Activated CD4-positive, alpha-beta T cell treated with anti-CD3 and anti-CD28 coated beads for 36 hours (primary cell): Measurements from ENCODE around the gene MAPK8IP3. TPM values are rescaled to one million over a fixed set of nuclear protein-coding genes. Genes with fewer than 3 reads are reported as not detected.
"Not testable (repeated sequence)": the region's sequence is repeated elsewhere in the genome, so short reads cannot be mapped to it uniquely, and the experiment has no call there.

Experiments
- ATAC-seq: fragments of 200-7000 bp; cut with Tn5 transposase; one replicate; pipeline ENCODE4 v1.10.0; 2021; ENCODE audit warnings: mild to moderate bottlenecking, moderate library complexity
- CTCF ChIA-PET: fragments of 350-600 bp; sonication (Branson Sonifier 250); formaldehyde crosslinking; loops from one replicate; lab custom pipeline; 2021; ENCODE audit warnings: antibody characterized with exemption; lab: Charles Lee
- POLR2A ChIA-PET: fragments of 350-600 bp; sonication (Branson Sonifier 250); formaldehyde crosslinking; loops from one replicate; lab custom pipeline; 2021; ENCODE audit warnings: antibody characterized with exemption, inconsistent platforms; lab: Charles Lee
- DNase-seq: peaks from one replicate; pipeline ENCODE4 v3.0.0-alpha.2; 2020
- H3K27ac Mint-ChIP-seq: one replicate; pipeline ENCODE4 v1.8.0; 2021; ENCODE audit warnings: mixed read lengths
- H3K27me3 Mint-ChIP-seq: one replicate; pipeline ENCODE4 v1.8.0; 2021; ENCODE audit warnings: mixed read lengths
- H3K36me3 Mint-ChIP-seq: one replicate; pipeline ENCODE4 v1.8.0; 2021; ENCODE audit warnings: low read depth, mixed read lengths
- H3K4me1 Mint-ChIP-seq: one replicate; pipeline ENCODE4 v1.8.0; 2021; ENCODE audit warnings: mixed read lengths
- H3K4me3 Mint-ChIP-seq: one replicate; pipeline ENCODE4 v1.8.0; 2021; ENCODE audit warnings: mild to moderate bottlenecking, moderate library complexity, mixed read lengths
- H3K9me3 Mint-ChIP-seq: one replicate; pipeline ENCODE4 v1.8.0; 2021; ENCODE audit warnings: low read depth, mixed read lengths
- intact Hi-C, 2 experiments: fragments of 100-400 bp; cut with DNase I in 1 of 2; cut with micrococcal nuclease in 1 of 2; formaldehyde crosslinking; loops; one replicate each; pipeline versions ENCODE4 v1.14.2 to v1.15.1; 2022 to 2024; cut with DNase I, micrococcal nuclease
- total RNA-seq, 2 experiments: library from RNA; stranded (reverse); gene quantifications; one replicate each; pipeline ENCODE4 v1.2.3, GENCODE V29; 2021

Gene MAPK8IP3
- total RNA-seq, 2 experiments from 2014 or later, result 56.7 to 57.6 TPM

DNA sequence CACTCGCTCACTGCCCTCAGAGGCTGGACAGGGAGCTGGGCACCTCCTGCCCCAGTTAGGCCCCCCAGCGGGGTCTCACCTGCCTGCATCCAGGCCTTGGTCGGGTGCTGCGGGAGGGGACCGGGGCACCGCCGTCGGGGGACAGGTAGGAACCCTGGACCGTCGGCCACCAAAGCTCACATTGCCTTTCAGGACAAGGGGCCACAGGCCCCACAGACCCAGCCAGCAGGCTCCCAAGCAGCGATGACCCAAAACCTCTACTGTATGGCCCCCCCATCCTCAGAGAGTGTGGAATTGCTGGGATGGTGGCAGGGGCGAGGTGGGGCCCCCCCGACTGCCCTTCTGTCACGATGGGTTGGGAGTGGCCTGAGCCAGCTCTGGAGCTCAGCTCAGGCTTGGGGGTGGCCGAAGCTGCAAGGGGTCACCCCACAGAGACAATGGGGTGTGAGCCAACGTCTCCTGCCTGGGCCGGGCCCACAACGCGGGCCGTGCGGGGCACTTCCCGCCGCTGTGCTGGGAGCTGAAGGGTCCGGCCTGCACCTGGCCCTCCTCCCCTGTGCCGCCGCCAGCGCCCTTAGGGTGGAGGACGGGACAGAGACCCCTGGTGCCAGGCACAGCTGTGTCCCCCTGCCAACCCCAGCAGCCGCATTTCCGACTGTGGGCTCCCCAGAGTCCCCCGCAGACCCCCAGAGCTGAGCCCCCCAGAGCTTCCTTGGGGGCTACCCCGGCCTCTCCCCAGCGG is 87.0 kb downstream of the MAPK8IP3 start:
- no peak overlapping the region for H3K27ac Mint-ChIP-seq
- no peaks in the 10 kb centered on the region for H3K4me1 Mint-ChIP-seq
- H3K36me3 Mint-ChIP-seq, result peaks cover 12% of the 10 kb centered on the region
- H3K4me3 Mint-ChIP-seq, result no peak overlapping the region
- peaks cover 2% of the 10 kb centered on the region for H3K9me3 Mint-ChIP-seq
- CTCF ChIA-PET, result no interaction called here
- POLR2A ChIA-PET, result no interaction called here
- ATAC-seq (no peak), DNase-seq (no peak)
- no peaks in the 10 kb centered on the region for H3K27me3 Mint-ChIP-seq
- intact Hi-C loops, result no loop called here

DNA sequence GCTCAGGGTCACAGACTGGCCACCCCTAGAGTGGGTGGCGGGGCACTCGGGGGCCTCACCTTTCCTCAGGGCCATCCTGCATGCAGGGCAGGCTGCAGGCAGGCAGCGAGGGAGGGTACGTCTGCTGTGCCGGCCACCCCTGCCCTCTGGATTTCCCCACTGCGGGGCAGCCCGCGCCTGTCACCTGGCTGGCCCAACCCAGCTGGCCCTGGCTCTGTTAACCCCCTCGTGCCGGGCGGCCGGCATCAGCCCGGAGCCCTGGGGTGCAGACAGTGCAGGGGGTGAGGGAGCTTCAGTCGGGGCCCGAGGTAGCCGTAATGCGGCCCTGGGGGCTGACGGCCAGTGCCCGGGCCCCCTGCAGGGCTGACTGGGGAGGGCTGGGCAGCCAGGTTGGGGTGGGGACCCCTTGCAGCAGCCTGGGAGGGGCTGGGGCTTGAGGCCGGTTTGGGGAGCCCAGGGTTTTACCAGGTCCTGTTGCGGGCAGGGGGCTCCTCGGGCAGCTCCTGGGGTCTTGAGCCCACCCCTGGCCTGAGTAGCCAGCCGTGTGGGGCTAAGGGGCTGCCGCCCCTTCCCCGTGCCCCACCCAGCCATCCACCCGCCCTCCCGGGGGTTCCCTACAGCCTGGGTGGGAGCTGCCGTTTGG is 87.7 kb downstream of the MAPK8IP3 start, which contains the start of gene IGFALS:
Gene IGFALS, minus strand, starts transcription at position 128 of the 643 bp plus-strand sequence. Its CDS starts 53 bp downstream, at position 75.
- no peaks in the 10 kb centered on the region for H3K4me1 Mint-ChIP-seq
- ChIA-PET POLR2A (no interaction called here), CTCF (no interaction called here)
- peaks cover 12% of the 10 kb centered on the region for H3K36me3 Mint-ChIP-seq
- intact Hi-C loops, result no loop called here
- no peaks in the 10 kb centered on the region for H3K27me3 Mint-ChIP-seq
- no peak within 1 kb of the TSS for H3K27ac Mint-ChIP-seq
- DNase-seq (no peak), ATAC-seq (no peak)
- H3K4me3 Mint-ChIP-seq, result no peak within 1 kb of the TSS
- H3K9me3 Mint-ChIP-seq, result peaks cover 2% of the 10 kb centered on the region

DNA sequence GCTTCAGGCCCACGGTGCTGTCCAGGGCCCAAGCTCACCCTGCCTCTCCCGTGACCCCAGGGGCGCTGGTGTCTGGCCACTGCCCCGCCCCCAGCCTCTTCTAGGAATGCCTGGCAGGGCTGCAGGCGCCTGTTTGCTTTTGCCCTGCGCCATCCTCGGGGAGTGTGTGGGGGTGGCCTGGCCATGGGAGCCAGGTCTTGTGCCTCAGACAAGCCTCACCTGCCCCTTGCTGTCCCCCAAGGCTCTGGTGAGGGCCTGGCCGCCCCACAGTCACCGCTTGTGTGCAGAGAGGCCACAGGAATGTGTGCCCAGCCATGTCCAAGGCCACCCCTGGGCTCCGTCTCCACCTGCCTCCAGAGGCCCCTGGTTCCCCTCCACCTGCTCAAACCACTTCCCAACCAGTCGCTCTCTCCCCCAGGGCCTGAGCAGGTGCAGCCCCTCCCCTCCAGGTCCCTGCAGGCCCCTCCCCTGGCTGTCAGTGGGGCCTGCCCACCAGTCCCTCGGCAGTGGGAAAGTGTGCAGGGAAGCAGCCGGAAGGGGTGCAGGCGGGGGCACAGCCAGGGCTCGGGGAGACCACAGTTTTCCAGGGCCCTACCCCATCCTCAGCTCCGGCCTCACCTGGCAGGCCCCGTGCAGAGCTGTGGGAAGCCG is 88.4 kb downstream of the MAPK8IP3 start:
- H3K27me3 Mint-ChIP-seq, result no peaks in the 10 kb centered on the region

DNA sequence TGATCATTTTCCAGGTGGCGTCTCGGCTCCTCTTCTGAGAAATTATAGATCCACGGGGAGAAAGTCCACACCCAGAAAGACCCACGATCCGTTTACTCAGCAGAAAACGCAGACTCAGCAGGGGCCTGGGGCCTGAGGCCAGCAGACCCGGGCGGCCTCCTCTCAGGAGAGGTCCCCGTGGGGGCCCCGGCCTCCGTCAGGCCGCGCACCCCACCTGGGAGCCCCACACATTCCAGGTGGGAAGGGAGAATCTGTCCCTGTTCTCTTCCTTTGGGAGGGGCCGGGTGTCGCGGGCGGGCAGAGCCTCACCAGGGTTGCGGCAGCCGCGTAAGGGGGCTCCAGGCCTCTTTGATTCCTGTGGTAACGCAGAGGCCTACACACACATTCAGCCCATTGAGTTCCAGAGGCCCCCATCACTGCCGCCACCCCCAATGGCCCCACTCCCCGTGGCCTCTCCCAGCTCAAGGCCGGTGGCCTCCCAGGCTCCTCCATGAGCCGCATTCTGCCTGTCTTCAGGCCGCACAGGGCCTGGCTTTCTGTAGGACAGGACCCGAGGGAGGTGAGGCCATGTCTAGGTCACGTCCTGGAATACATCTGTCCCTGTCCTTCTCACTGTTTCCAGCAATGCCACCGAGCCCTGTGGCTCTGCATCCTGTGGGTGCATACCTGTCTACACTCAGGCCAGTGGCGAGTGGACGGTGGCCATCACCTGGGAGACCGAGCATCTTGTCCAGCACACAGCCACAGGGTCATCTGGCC is 89.1 kb downstream of the MAPK8IP3 start:
- peaks cover 8% of the 10 kb centered on the region for H3K9me3 Mint-ChIP-seq
- H3K27ac Mint-ChIP-seq, result no peak overlapping the region
- intact Hi-C loops, result no loop called here
- H3K36me3 Mint-ChIP-seq, result peaks cover 20% of the 10 kb centered on the region
- ChIA-PET POLR2A (no interaction called here), CTCF (no interaction called here)
- ATAC-seq (no peak), DNase-seq (no peak)
- no peak overlapping the region for H3K4me3 Mint-ChIP-seq
- no peaks in the 10 kb centered on the region for H3K4me1 Mint-ChIP-seq
- H3K27me3 Mint-ChIP-seq, result no peaks in the 10 kb centered on the region

More for the DNA sequence above, 88.4 kb downstream of the MAPK8IP3 start:
- CTCF ChIA-PET, result no interaction called here
- POLR2A ChIA-PET, result no interaction called here
- H3K27ac Mint-ChIP-seq, result no peak overlapping the region
- no peak for ATAC-seq
- peaks cover 12% of the 10 kb centered on the region for H3K36me3 Mint-ChIP-seq
- no peaks in the 10 kb centered on the region for H3K4me1 Mint-ChIP-seq
- DNase-seq, result no peak
- intact Hi-C loops, result no loop called here
- no peak overlapping the region for H3K4me3 Mint-ChIP-seq
- H3K9me3 Mint-ChIP-seq, result peaks cover 6% of the 10 kb centered on the region

DNA sequence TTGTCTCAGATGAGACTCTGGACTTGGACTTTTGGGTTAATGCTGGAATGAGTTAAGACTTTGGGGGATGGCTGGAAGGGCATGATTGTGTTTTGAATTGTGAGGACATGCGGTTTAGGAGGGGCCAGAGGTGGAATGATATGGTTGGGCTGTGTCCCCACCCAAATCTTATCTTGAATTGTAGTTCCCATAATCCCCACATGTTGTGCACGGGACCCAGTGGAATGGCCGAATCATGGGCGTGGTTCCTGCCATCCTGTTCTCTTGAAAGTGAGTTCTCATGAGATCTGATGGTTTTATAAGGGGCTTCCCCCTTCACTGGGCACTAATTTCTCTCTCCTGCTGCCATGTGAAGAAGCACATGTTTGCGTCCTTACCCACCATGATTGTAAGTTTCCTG is 93.3 kb downstream of the MAPK8IP3 start:
- intact Hi-C loops, CTCF ChIA-PET, DNase-seq, H3K27ac Mint-ChIP-seq, H3K27me3 Mint-ChIP-seq, H3K9me3 Mint-ChIP-seq, H3K4me3 Mint-ChIP-seq, POLR2A ChIA-PET, ATAC-seq, H3K4me1 Mint-ChIP-seq: not testable (repeated sequence)
- H3K36me3 Mint-ChIP-seq, result peaks cover 24% of the 10 kb centered on the region

DNA sequence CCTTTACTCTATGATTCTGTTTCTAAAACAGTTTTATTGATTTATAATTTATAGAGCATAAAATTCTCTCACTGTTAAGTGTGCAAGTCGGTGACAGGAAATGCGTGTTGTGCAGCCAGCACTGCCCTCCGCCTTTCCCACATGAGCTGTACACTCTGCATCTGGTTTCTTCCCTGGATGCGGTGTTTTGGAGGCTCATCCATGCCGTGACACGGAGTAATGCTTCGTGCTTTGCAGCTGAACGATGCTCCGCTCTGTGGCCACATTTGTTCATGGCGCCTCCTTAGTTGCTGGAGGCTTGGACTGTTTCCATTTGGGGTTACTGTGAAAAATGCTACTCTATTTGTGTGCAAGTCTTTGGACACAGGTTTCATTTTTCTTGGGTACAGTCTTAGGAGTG is 94.7 kb downstream of the MAPK8IP3 start:
- Mint-ChIP-seq H3K27ac (no peak overlapping the region), H3K4me1 (no peaks in the 10 kb centered on the region), H3K27me3 (no peaks in the 10 kb centered on the region), H3K4me3 (no peak overlapping the region), H3K9me3 (peaks cover 10% of the 10 kb centered on the region), H3K36me3 (peaks cover 31% of the 10 kb centered on the region)
- DNase-seq (no peak), ATAC-seq (no peak)
- CTCF ChIA-PET, result interaction anchor here (1.1 kb wide), 1 partner anchor 14 kb away, joined by 3 read pairs; no protein-coding TSS in a partner anchor
- POLR2A ChIA-PET, result no interaction called here
- intact Hi-C loops, result loop anchor here in 1 of 2 experiments (10.0 kb wide), 1 partner anchor 776 kb away; no protein-coding TSS in a partner anchor

DNA sequence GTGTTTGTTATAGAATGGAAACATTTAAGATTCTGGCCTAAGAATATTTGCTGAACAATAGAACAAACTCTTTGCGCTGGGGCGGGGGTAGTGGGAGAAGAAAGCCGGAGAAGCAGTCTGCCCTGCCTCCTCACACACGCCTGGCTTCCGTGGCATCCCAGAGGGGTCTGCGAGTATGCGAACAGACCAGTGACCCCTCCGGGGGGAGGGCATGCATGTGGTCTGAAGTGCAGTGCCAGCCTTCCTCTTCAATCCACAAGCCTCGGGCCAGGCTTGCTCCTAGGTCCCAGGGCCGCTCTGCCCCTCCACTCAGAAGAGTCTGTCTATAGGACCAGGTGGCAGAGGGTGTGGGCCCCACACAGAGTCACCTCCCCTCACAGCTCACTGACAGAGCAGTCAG is 101.6 kb downstream of the MAPK8IP3 start:
- peaks cover 3% of the 10 kb centered on the region for H3K4me1 Mint-ChIP-seq
- H3K27ac Mint-ChIP-seq, result no peak overlapping the region
- ATAC-seq (no peak), DNase-seq (no peak)
- POLR2A ChIA-PET, result no interaction called here
- H3K4me3 Mint-ChIP-seq, result no peak overlapping the region
- no peaks in the 10 kb centered on the region for H3K27me3 Mint-ChIP-seq
- CTCF ChIA-PET, result no interaction called here
- H3K9me3 Mint-ChIP-seq, result no peaks in the 10 kb centered on the region
- H3K36me3 Mint-ChIP-seq, result peaks cover 23% of the 10 kb centered on the region
- intact Hi-C loops, result loop anchor here in 1 of 2 experiments (10.0 kb wide), 1 partner anchor 783 kb away; no protein-coding TSS in a partner anchor

DNA sequence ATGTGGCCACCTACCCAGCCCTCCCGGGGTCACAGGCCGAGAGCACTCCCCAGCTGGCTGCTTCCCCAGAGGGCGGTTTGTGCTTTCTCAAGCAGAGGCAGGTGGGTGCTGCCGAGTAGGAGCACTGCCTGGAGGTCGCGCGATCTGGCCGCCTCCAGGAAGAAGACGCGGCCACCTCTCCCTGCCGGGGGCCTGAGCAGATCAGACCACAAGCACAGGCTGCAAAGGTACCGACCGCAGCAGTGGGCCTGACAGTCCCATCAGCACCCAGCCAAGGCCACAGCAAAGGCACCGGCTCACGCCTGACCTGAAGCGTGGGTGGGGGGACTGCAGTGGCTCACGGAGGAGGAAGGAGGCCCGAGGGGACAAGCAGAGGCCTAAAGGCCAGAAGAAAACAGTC is 102.7 kb downstream of the MAPK8IP3 start:
- POLR2A ChIA-PET, result no interaction called here
- H3K36me3 Mint-ChIP-seq, result peaks cover 24% of the 10 kb centered on the region
- ATAC-seq, result no peak
- DNase-seq, result no peak
- H3K27ac Mint-ChIP-seq, result no peak overlapping the region
- peaks cover 10% of the 10 kb centered on the region for H3K4me1 Mint-ChIP-seq
- no peaks in the 10 kb centered on the region for H3K27me3 Mint-ChIP-seq
- no peaks in the 10 kb centered on the region for H3K9me3 Mint-ChIP-seq
- CTCF ChIA-PET, result no interaction called here
- no peak overlapping the region for H3K4me3 Mint-ChIP-seq
- intact Hi-C loops, result loop anchor here in 1 of 2 experiments (10.0 kb wide), 1 partner anchor 784 kb away; no protein-coding TSS in a partner anchor

DNA sequence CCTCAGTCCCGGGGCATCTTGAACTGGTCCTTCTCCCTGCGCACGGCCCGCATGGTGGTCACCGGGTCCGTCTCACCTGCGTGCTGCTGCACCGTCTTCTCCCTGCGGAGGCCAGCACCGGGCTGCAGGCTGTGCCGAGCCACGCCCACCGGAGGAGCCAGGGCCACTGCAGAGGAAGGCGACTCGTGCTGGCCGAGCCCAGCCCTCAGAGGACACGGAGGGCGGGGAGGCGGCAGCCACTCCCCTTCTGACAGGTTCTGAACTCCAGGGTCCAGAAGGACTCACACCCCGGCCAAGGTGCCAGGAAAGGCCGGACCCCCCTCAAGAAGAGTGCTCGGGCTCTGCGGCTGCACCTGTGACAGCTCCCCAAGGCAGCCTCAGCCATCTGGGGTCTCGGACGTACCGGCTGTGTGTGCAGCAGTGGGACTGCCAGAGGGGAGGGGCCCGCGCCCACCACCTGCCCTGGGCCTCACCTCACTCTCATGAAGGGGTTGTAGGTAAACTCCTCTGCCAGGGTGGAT is 103.3 kb downstream of the MAPK8IP3 start:
- Mint-ChIP-seq H3K4me3 (no peak overlapping the region), H3K27ac (no peak overlapping the region), H3K36me3 (peaks cover 26% of the 10 kb centered on the region), H3K4me1 (peaks cover 10% of the 10 kb centered on the region), H3K9me3 (no peaks in the 10 kb centered on the region), H3K27me3 (no peaks in the 10 kb centered on the region)
- ATAC-seq (no peak), DNase-seq (no peak)
- intact Hi-C loops, result loop anchor here in 1 of 2 experiments (10.0 kb wide), 1 partner anchor 785 kb away; no protein-coding TSS in a partner anchor
- CTCF ChIA-PET, result no interaction called here
- POLR2A ChIA-PET, result no interaction called here

DNA sequence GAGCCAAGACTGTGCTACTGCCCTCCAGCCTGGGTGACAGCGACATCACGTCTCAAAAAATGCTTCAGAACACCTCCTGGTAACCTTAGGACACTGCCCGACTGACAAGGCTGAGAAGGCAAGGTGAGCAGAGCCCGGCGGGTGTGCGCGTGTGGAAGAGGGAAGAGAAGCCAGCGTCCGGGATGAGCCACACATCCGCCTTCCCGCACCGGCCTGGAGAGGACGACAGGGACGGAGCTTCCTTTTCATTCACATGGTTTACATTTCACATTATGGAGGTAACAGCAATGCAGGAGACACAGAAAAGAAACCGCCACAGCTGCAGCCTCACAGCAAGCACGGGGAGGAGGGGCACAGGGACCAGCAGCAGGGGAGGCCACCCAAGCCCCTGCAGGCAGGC is 104.1 kb downstream of the MAPK8IP3 start:
- ATAC-seq (no peak), DNase-seq (no peak)
- no peaks in the 10 kb centered on the region for H3K27me3 Mint-ChIP-seq
- no peak overlapping the region for H3K27ac Mint-ChIP-seq
- peaks cover 10% of the 10 kb centered on the region for H3K4me1 Mint-ChIP-seq
- peaks cover 27% of the 10 kb centered on the region for H3K36me3 Mint-ChIP-seq
- intact Hi-C loops, result no loop called here
- POLR2A ChIA-PET, result no interaction called here
- H3K4me3 Mint-ChIP-seq, result no peak overlapping the region
- CTCF ChIA-PET, result no interaction called here
- H3K9me3 Mint-ChIP-seq, result no peaks in the 10 kb centered on the region

DNA sequence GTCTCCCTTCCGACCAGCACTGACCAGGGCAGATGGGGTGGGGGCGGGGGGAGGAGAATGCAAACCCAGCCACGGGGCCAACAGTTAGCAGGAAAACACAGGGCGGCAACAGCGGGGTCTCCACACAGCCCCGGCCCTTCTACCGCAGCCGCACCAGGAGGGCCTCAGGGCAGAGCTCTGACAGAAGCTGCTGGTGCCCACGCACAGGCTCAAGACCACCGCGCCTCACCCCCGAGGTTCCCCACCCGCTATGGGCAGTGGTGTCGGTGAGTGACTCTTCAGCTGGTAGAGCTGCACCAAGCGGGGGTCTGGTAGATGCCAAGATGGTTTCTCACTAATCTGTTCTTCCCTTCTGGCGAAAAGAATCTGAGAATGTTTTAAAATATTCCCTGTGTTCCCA is 104.5 kb downstream of the MAPK8IP3 start:
- peaks cover 10% of the 10 kb centered on the region for H3K4me1 Mint-ChIP-seq
- no peak for ATAC-seq
- no peak overlapping the region for H3K27ac Mint-ChIP-seq
- CTCF ChIA-PET, result no interaction called here
- intact Hi-C loops, result no loop called here
- no peaks in the 10 kb centered on the region for H3K27me3 Mint-ChIP-seq
- no peak overlapping the region for H3K4me3 Mint-ChIP-seq
- POLR2A ChIA-PET, result no interaction called here
- no peak for DNase-seq
- H3K9me3 Mint-ChIP-seq, result no peaks in the 10 kb centered on the region
- peaks cover 27% of the 10 kb centered on the region for H3K36me3 Mint-ChIP-seq
